Activated CD8-positive, alpha-beta memory T cell treated with anti-CD3 and anti-CD28 coated beads for 4 hours (primary cell): ENCODE measurements around the gene SYT1.
"Not testable (repeated sequence)": the region's sequence is repeated elsewhere in the genome, so short reads cannot be mapped to it uniquely, and the experiment has no call there.

Experiments used
- DNase-seq, 2 donors: peaks; one replicate each; pipeline ENCODE4 v3.0.0-alpha.2; 2020; ENCODE audit warnings: low read depth in 2 of 2

Gene SYT1

DNA sequence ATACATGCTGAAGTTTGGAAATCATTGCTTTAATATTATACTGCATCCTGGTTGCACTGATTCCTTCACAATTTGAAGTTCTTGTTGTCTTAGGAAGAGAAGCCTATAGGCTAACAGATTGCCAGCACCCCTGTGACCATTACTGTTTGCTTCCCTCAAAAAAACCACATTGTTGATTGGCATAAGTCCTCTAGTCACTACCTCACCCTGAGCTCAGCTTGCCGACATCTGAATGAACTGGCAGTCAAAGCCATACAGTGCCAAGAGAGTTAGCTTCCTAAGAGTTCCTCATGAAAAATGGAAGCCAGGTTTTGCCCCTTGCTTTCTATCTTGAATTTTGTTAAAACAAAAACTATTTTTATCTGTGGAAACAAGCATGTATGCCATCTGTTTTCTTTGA lies 276.1 kb downstream of the SYT1 start:
- no peak for DNase-seq

GRCh38 chr12:79141776-79142175 lies 277.2 kb downstream of the SYT1 start:
- no peak for DNase-seq

DNA sequence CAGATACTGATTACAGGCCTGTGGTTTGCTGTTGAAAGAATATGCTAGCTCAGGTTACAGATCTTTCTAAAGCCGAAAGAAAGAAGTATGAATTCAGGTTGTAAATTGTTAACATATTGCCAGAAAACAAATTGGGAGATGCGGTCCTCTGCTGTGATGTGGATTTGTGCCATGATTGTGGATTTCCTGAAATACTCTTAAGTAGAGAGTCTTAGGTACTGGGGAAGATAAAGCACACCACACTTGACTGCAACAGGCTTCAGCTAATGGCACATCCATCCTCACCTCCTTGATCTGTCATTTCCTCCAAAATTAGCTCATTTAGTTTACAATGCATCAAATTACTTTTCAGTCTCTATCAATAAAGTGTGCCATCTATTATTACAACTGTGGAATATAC lies 279.2 kb downstream of the SYT1 start:
- no peak for DNase-seq

DNA sequence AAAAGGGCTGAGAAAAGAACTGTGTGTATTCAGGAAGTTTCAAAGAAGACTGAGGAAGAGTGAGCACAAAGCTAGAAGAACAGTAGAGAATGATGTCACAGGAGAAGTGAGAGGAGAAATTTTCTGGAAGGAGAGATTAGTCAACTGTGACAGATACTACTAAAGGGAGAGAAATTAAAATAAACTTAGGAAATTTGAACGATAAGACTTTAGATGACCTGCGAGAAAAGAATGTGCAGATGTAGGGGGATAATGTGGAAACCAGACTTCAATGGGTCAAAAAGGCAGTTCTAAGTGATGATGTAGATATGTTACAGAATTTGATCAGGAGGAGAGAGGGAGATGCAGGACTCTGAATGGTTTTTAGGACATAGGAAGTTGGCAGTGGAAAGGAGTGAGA lies 287.4 kb downstream of the SYT1 start:
- DNase-seq: no peak

DNA sequence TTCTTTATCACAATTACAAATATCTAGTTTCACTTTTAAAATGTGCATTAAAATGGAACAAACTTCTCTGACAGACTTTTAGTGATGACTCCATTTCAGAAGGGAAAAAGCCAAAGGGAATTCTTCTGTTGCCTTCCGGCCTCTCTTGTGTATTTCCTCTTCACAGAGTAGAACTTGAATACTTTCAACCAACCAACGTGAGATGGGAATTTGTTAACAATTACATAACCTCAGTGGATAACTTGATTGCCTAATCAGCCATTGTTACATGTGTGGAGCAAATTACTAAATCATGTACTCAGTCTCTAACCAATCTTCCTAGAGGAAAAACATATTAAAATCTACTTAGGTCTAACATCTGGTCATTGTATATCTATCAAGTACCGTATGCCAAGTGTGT lies 291.1 kb downstream of the SYT1 start:
- DNase-seq: no peak

GRCh38 chr12:79156846-79157463 lies 292.4 kb downstream of the SYT1 start:
- no peak for DNase-seq

GRCh38 chr12:79161249-79161934 lies 296.8 kb downstream of the SYT1 start:
- DNase-seq: no peak

DNA sequence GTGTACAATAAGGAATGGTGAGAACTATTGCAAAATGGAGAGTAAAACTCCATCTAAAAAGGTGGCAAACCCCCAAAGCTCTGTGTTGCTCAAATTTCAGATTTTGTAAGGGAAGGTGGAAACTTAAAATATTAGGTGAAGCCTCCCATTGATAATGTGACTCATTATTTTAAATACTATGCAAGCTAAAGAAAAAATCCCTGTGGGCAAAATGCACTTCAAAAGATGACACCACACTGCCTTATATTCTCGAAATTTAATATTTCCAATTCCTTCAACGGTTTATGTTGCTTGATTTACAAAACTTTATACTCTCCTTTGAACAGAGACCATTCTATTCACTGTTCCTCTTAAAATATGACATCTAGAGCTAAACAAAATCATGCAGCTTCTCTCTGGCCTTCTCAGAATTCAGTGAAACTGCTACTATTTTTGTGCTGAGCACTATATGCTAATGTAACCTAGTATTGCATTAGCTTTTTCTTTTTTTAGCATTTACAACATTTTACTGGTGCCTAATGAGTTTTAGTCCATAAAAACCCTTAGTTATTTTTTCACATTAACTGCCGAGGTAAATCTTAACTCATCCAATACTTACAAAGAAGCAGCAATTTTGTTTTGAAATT lies 297.7 kb downstream of the SYT1 start:
- DNase-seq: no peak

GRCh38 chr12:79162948-79163347 lies 298.4 kb downstream of the SYT1 start:
- no peak for DNase-seq

DNA sequence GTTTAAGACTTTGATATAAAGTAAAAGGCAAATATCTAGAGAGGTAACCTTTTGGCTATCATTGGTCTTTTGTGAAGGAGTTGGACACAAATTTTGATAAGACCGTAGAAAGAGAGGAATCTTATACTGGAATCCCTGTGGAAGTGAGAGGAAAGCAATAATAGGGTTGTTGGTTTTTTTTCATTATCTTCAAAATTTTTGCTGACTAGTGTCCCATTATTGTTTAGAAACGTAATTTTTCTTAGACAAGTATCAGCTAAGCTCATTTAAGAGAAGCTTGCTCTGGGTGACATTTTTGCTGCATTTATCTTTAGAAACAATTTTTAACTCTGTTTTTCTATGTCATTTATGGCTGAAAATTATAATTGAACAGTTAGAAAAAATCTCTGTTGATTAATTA lies 300.3 kb downstream of the SYT1 start:
- no peak for DNase-seq

- DNase-seq: no peak
These were observed 304.1 kb downstream of the SYT1 start for GRCh38 chr12:79168687-79169086.

GRCh38 chr12:79174626-79175025 lies 310.1 kb downstream of the SYT1 start:
- no peak for DNase-seq

DNA sequence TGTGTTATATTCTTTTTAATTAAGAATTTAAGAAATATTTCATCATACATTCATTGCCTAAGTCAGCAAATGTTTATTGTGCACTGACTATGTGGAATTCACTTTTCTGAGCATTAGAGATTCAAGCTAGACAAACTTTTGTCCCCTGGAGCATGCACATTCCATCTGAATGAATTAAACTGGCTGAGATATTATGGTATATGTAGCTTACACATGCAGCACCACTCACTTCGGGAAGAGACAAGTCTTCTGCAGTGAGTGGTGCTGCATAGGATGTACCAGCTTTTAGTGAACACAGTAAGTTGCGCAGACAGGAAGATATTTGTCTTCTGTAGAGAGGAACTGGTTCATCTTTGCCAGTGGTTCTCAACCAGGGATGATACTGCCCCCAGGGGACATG lies 318.4 kb downstream of the SYT1 start:
- DNase-seq: no peak

DNA sequence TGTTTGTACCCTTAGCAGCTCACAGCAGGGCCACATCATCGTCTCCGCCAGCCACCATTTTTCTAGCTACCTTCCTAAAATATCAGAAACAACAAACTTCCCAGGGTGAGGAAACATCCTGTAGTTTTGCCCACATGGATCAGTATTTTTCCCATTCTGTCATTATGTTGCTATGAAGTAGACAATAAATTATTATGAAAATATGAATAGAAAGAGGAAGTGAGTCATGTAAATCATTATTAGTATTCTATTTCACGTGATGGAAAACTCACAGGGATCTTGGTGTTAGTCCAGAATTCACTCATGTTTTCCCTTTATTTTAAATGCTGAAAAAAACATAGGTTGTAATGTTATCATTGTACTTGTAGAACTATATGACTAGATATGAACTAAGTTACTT lies 319.4 kb downstream of the SYT1 start:
- no peak for DNase-seq

DNA sequence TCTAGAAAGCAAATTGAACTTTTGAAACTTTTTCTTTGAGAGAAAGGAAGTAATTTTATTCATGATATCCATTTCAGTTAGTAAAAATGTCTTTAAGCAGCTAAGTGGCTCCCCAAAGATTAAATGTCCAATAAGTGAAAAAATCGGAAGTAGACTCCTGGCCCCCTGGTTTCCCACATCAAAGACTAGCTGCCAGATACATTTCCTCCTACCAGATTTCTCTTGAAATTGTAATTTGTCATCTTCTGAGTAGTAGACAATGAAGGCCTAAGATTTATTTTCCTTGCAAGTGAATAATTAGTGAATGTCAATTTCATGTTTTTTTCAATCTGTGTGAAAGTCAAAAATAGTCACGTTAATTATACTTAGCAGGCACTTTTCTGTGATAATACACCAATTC lies 321.9 kb downstream of the SYT1 start:
- DNase-seq: no peak

GRCh38 chr12:79187032-79187431 lies 322.5 kb downstream of the SYT1 start:
- no peak for DNase-seq

DNA sequence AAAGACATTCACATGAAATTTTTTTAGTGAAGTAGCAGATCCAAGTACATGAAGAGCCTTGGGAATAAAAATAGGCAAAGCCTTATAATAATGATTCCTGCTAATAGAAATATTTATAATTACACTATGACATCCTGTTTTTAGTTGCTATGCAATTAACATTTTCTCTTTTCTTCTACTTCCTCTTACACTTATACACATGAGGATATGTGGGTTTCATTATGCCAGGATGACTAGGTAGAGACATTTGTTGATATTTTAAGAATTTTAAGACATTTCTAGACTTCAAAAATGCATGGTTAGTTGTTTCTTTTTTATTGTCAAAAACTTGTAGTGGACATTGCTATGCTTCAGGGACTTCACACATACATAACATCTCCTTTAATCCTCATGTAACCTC lies 326.8 kb downstream of the SYT1 start:
- DNase-seq: no peak

DNA sequence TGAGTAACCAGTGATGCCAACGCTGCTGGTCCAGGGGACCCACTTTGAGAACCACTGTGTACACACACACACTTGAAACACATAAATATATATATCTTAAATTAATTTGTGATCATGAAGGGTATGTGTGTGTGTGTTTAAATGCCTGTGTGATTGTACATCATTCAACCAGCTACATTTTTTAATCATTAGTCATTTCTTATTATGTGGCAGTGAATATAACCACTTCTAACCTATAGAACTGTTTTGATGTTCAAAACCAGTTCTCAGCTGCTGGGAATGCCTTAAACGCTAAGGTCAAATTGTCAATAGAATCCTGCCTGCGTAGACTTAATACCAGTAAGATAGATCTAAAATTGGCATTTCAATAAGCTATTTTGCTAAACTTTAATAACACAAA lies 330.0 kb downstream of the SYT1 start:
- no peak for DNase-seq

GRCh38 chr12:79199166-79199565 lies 334.6 kb downstream of the SYT1 start:
- no peak for DNase-seq

- no peak for DNase-seq
These were observed 335.6 kb downstream of the SYT1 start for GRCh38 chr12:79200176-79200575.

DNA sequence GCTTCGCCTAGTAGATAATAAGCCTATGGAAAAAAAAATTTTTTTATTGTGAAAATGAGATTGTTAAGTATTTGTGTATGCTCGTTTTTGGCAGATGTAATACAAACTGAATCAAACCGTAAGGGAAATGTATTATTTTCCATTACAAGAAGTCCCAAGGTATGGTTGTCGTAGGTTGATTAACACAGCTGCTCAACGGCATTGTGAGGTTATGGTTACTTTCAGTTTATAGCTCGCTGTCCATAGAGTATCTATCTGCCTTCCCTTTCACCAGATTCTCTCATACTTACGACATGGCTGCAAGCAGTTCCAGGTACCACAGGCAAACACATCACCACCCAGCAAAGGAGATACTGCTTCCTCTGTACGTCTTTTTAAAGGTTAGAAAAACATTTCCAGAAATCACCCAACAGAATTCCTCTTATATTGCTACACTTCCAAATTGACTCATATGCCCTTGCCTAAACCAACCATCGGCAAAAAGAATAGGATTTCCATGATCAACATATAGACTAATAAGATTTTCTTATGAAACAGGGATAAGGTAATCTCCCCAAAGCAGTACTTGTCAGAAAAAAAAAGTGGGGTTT lies 338.6 kb downstream of the SYT1 start:
- no peak for DNase-seq

DNA sequence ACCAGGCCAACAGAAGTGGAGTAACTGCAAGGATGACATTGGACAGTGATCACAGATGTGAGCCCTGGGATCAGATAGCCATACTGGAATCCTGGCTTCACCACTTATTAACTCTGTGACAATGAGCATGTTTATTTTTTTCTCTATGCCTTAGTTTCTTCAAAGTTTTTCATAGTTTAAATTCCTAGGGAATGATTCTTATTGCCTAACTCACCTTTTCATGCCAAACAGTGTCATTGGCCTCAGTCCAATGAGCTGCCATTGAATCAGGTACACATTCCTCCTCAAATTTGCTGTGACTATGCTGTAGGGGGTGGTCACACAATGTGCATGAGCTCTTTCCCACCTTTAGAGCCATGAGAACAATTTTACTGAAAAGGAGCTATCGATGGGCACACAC lies 342.3 kb downstream of the SYT1 start:
- no peak for DNase-seq

GRCh38 chr12:79210403-79210802 lies 345.8 kb downstream of the SYT1 start:
- DNase-seq: not testable (repeated sequence)
